Liver (tissue), 9 donors: ENCODE results near the gene FOXR1. TPM values are rescaled to one million over a fixed set of nuclear protein-coding genes. Genes with fewer than 3 reads are reported as not detected.

Source experiments
- DNase-seq: peaks from one replicate; pipeline ENCODE4 v3.0.0-alpha.2; 2017; ENCODE audit warnings: low spot score
- H3K27ac ChIP-seq, 2 donors: one replicate each; pipeline ENCODE4 v1.7.0; 2013; ENCODE audit warnings: inconsistent platforms in 2 of 2, low read length in 2 of 2, control low read depth in 1 of 2, low read depth in 1 of 2, mild to moderate bottlenecking in 1 of 2
- H3K27me3 ChIP-seq, 4 donors: one replicate each; pipeline versions ENCODE4 v1.6.1 to v1.7.0; 2013; ENCODE audit warnings: low read length in 3 of 4, inconsistent platforms in 1 of 4, mild to moderate bottlenecking in 1 of 4, moderate library complexity in 1 of 4; ENCODE audit not compliant: control insufficient read depth in 4 of 4, insufficient read depth in 4 of 4
- H3K36me3 ChIP-seq, 4 donors: one replicate each; pipeline versions ENCODE4 v1.6.1 to v1.7.0; 2013; ENCODE audit warnings: low read length in 3 of 4, mild to moderate bottlenecking in 3 of 4, low read depth in 1 of 4, moderate library complexity in 1 of 4; ENCODE audit not compliant: control insufficient read depth in 4 of 4, insufficient read depth in 3 of 4
- H3K4me1 ChIP-seq, 4 donors: one replicate each; pipeline versions ENCODE4 v1.6.1 to v1.7.0; 2013; ENCODE audit warnings: low read length in 3 of 4, mild to moderate bottlenecking in 3 of 4, moderate library complexity in 1 of 4; ENCODE audit not compliant: control insufficient read depth in 4 of 4, insufficient read depth in 4 of 4
- H3K4me3 ChIP-seq, 3 donors: one replicate each; pipeline versions ENCODE4 v1.6.1 to v1.7.0; 2013; ENCODE audit warnings: low read length in 3 of 3, control low read depth in 1 of 3, low read depth in 1 of 3, mild to moderate bottlenecking in 1 of 3
- H3K9ac ChIP-seq, 2 donors: one replicate each; pipeline ENCODE4 v1.7.0; 2013; ENCODE audit warnings: low read length in 2 of 2, mild to moderate bottlenecking in 2 of 2, moderate library complexity in 2 of 2, control low read depth in 1 of 2, low read depth in 1 of 2
- H3K9me3 ChIP-seq, 4 donors: one replicate each; pipeline versions ENCODE4 v1.6.1 to v1.7.0; 2013; ENCODE audit warnings: low read length in 3 of 4; ENCODE audit not compliant: control insufficient read depth in 4 of 4
- EGR1 ChIP-seq, 2 donors: IDR thresholded peaks; 2 replicates each; pipeline ENCODE4 v1.6.1; 2016 to 2018; ENCODE audit warnings: antibody characterized with exemption in 2 of 2, low read depth in 2 of 2
- FOXA1 ChIP-seq: IDR thresholded peaks from 2 replicates; pipeline ENCODE4 v1.6.1; 2016; ENCODE audit warnings: antibody characterized with exemption
- FOXA2 ChIP-seq: IDR thresholded peaks from 2 replicates; pipeline ENCODE4 v1.6.1; 2016; ENCODE audit warnings: antibody characterized with exemption
- HNF4A ChIP-seq, 2 donors: conservative IDR thresholded peaks; 2 replicates each; pipeline ENCODE4 v1.6.1; 2016; ENCODE audit warnings: antibody characterized with exemption in 2 of 2, mild to moderate bottlenecking in 2 of 2
- JUND ChIP-seq, 2 donors: IDR thresholded peaks; 2 replicates each; pipeline ENCODE4 v1.6.1; 2016; ENCODE audit warnings: antibody characterized with exemption in 2 of 2
- MAX ChIP-seq: IDR thresholded peaks from 2 replicates; pipeline ENCODE4 v1.6.1; 2016; ENCODE audit warnings: antibody characterized with exemption
- RAD21 ChIP-seq, 2 donors: IDR thresholded peaks; 2 replicates each; pipeline ENCODE4 v1.6.1; 2016; ENCODE audit warnings: antibody characterized with exemption in 2 of 2, mild to moderate bottlenecking in 2 of 2
- RXRA ChIP-seq, 2 donors: IDR thresholded peaks; 2 replicates each; pipeline ENCODE4 v1.6.1; 2017 to 2018; ENCODE audit warnings: antibody characterized with exemption in 2 of 2, mild to moderate bottlenecking in 1 of 2
- SP1 ChIP-seq: IDR thresholded peaks from 2 replicates; pipeline ENCODE4 v1.6.1; 2018; ENCODE audit warnings: antibody characterized with exemption, mild to moderate bottlenecking
- TAF1 ChIP-seq: conservative IDR thresholded peaks from 2 replicates; pipeline ENCODE4 v1.6.1; 2016; ENCODE audit warnings: antibody characterized with exemption, mild to moderate bottlenecking
- YY1 ChIP-seq: IDR thresholded peaks from 2 replicates; pipeline ENCODE4 v1.6.1; 2016; ENCODE audit warnings: antibody characterized with exemption, mild to moderate bottlenecking
- ZBTB33 ChIP-seq: IDR thresholded peaks from 2 replicates; pipeline ENCODE4 v1.6.1; 2016; ENCODE audit warnings: antibody characterized with exemption
- WGBS: extraction: QIAGEN DNeasy Blood & Tissue Kit; methylation state at CpG from one replicate; pipeline ENCODE4 v1.1.7; 2013; 5-methylcytosine and 5-hydroxymethylcytosine counted together
- polyA plus RNA-seq, 2 donors: library from polyadenylated mRNA; stranded (reverse) in 1 of 2; unstranded in 1 of 2; fragments of 200-250 nt in 1 of 2; fragments of >200 nt in 1 of 2; fragmentation: Nextera tagmentation in 1 of 2; extraction: Ambion mirVana in 1 of 2; gene quantifications; one replicate each; pipeline versions ENCODE4 v1.2.1 to v1.2.3, GENCODE V29; 2013 to 2015
- total RNA-seq, 2 donors: library from RNA; depleted of rRNA; stranded (reverse); fragments of >200 nt; gene quantifications; one replicate each; pipeline ENCODE4 v1.2.3, GENCODE V29; 2014
- TF ChIP-seq, protein P1 (sequence below): IDR thresholded peaks from 2 replicates; pipeline ENCODE4 v1.6.1; 2016; ENCODE audit warnings: antibody characterized with exemption
- TF ChIP-seq, protein P2 (sequence below): IDR thresholded peaks from 2 replicates; pipeline ENCODE4 v1.6.1; 2016; ENCODE audit warnings: antibody characterized with exemption, mild to moderate bottlenecking
- donor health status: healthy.
- donor health status: healthy.
- donor health status: healthy.
- donor health status: healthy.
- donor health status: healthy.

FOXR1 gene
- total and polyA plus RNA-seq, 4 donors, result not detected

DNA sequence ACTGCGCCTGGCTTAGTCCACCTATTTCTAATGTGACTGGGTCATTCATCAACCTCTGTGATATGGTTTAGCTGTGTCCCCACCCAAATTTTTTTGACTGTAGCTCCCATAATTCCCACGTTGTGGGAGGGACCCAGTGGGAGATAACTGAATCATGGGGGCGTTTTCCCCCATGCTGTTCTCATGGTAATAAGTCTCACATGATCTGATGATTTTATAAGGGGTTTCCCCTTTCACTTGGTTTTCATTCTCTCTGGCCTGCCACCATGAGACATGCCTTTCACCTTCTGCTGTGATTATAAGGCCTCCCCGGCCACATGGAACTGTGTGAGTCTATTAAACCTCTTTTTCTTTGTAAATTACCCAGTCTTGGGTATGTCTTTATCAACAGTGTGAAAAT lies 35.1 kb downstream of the FOXR1 start:
- Histone ChIP-seq H3K4me3 (no peak overlapping the region), H3K4me1 (peaks cover 0 to 2% (median 0%) of the 10 kb centered on the region in 4 donors), H3K27ac (no peak overlapping the region), H3K36me3 (peaks cover 3 to 21% (median 16%) of the 10 kb centered on the region in 4 donors), H3K9me3 (no peaks in the 10 kb centered on the region), H3K9ac (no peak overlapping the region), H3K27me3 (no peaks in the 10 kb centered on the region)
- TF ChIP-seq RAD21 (IDR thresholded peaks at IDR 0.05) (no peak), HNF4A (conservative IDR thresholded peaks at IDR 0.05) (no peak), FOXA1 (no peak), RXRA (IDR thresholded peaks at IDR 0.05) (no peak), MAX (no peak), EGR1 (IDR thresholded peaks at IDR 0.05; ENCODE audit: low read depth in 2 of 2) (no peak), YY1 (no peak), TAF1 (no peak), SP1 (no peak), FOXA2 (no peak)
- TF ChIP-seq, protein P1, sequence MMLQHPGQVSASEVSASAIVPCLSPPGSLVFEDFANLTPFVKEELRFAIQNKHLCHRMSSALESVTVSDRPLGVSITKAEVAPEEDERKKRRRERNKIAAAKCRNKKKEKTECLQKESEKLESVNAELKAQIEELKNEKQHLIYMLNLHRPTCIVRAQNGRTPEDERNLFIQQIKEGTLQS, result no peak
- TF ChIP-seq, protein P2, sequence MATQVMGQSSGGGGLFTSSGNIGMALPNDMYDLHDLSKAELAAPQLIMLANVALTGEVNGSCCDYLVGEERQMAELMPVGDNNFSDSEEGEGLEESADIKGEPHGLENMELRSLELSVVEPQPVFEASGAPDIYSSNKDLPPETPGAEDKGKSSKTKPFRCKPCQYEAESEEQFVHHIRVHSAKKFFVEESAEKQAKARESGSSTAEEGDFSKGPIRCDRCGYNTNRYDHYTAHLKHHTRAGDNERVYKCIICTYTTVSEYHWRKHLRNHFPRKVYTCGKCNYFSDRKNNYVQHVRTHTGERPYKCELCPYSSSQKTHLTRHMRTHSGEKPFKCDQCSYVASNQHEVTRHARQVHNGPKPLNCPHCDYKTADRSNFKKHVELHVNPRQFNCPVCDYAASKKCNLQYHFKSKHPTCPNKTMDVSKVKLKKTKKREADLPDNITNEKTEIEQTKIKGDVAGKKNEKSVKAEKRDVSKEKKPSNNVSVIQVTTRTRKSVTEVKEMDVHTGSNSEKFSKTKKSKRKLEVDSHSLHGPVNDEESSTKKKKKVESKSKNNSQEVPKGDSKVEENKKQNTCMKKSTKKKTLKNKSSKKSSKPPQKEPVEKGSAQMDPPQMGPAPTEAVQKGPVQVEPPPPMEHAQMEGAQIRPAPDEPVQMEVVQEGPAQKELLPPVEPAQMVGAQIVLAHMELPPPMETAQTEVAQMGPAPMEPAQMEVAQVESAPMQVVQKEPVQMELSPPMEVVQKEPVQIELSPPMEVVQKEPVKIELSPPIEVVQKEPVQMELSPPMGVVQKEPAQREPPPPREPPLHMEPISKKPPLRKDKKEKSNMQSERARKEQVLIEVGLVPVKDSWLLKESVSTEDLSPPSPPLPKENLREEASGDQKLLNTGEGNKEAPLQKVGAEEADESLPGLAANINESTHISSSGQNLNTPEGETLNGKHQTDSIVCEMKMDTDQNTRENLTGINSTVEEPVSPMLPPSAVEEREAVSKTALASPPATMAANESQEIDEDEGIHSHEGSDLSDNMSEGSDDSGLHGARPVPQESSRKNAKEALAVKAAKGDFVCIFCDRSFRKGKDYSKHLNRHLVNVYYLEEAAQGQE, result no peak
- 95% methylated on average over 4 of the region's 4 CpGs for WGBS
- DNase-seq, result no peak

GRCh38 chr11:119011476-119012053 lies 40.0 kb downstream of the FOXR1 start:
- 63% methylated on average over 6 of the region's 6 CpGs for WGBS
- Histone ChIP-seq H3K4me3 (no peak overlapping the region), H3K4me1 (peaks cover 2 to 12% (median 7%) of the 10 kb centered on the region in 4 donors), H3K9ac (no peak overlapping the region), H3K27me3 (no peaks in the 10 kb centered on the region), H3K9me3 (no peaks in the 10 kb centered on the region), H3K36me3 (peaks cover 7 to 48% (median 35%) of the 10 kb centered on the region in 4 donors), H3K27ac (no peak overlapping the region)
- no peak for DNase-seq
- TF ChIP-seq, protein P1, result no peak
- peak in 1 of 2 donors; percentile 26 for TF ChIP-seq RXRA (IDR thresholded peaks at IDR 0.05)
- peak in 1 of 2 donors; percentile 17 for TF ChIP-seq HNF4A (conservative IDR thresholded peaks at IDR 0.05)
- TF ChIP-seq RAD21 (IDR thresholded peaks at IDR 0.05), result peak in 1 of 2 donors; percentile 29

- Histone ChIP-seq H3K4me3 (no peak overlapping the region), H3K36me3 (peaks cover 7 to 45% (median 31%) of the 10 kb centered on the region in 4 donors), H3K4me1 (peaks cover 5 to 19% (median 14%) of the 10 kb centered on the region in 4 donors), H3K9me3 (no peaks in the 10 kb centered on the region), H3K27me3 (no peaks in the 10 kb centered on the region), H3K27ac (no peak overlapping the region), H3K9ac (no peak overlapping the region)
- TF ChIP-seq MAX, result no peak
- no peak for TF ChIP-seq EGR1 (IDR thresholded peaks at IDR 0.05; ENCODE audit: low read depth in 2 of 2)
- no peak for TF ChIP-seq JUND (IDR thresholded peaks at IDR 0.05)
- TF ChIP-seq RAD21 (IDR thresholded peaks at IDR 0.05), result no peak
- no peak for TF ChIP-seq ZBTB33
- TF ChIP-seq FOXA1, result no peak
- TF ChIP-seq YY1, result no peak
- no peak for TF ChIP-seq FOXA2
- no peak for DNase-seq
- WGBS, result 94% methylated on average over 3 of the region's 3 CpGs
Observed at GRCh38 chr11:119012629-119013170, 41.1 kb downstream of the FOXR1 start.
